Hypothalamus (tissue), 51 donors: ENCODE data around the gene PISD.

Source experiments
- DNase-seq, 51 donors: peaks; one replicate each; lab custom pipeline; 2025; lab: John Stamatoyannopoulos, UW

The PISD gene

GRCh38 chr22:31627223-31627731, 34.7 kb downstream of the PISD start:
- no peak for DNase-seq

DNA sequence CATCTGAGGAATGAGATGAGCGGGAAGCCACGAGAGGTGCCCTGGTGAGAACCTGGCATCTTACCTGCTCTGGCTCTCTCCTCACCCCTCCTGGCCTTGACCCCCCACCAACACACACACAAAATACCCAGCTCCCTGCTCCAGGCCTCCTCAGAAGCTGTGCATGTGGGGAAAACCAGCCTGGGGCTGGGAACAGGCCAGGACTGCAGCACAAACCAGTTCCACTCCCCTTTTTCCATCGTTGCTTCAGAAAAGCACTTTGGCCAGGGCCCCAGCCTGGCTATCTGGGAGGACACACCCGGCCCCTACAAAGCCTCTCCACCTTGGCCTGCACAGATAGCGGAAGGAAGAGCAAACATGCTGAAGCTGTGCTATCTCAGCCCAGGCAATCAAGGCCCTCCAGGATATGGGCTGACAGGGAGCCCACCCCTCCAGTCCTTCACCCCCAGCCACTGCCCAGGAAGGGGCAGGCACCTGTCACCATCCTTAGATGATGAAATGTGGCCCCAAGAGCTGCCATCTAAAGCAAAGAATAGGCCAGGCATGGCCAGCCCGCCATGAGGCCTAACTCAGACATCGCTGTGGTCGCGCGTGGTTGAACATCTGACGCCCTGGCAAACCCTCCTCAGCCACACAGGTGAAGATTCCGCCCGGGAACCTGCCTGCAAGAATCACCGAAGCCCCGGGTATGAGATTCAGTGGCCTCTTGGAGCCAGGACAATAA, 35.4 kb downstream of the PISD start:
- DNase-seq: peak in 1 of 51 donors; percentile 41

- DNase-seq: peak in 39 of 51 donors; percentile 21 to 78 (median 46)
Measured at GRCh38 chr22:31625661-31626426, 36.2 kb downstream of the PISD start.

- peak in 1 of 51 donors; percentile 61 for DNase-seq
Measured at GRCh38 chr22:31625257-31625640, 36.8 kb downstream of the PISD start.

GRCh38 chr22:31623592-31624304, 38.3 kb downstream of the PISD start:
- peak in 2 of 51 donors; percentile 29 to 35 for DNase-seq

DNA sequence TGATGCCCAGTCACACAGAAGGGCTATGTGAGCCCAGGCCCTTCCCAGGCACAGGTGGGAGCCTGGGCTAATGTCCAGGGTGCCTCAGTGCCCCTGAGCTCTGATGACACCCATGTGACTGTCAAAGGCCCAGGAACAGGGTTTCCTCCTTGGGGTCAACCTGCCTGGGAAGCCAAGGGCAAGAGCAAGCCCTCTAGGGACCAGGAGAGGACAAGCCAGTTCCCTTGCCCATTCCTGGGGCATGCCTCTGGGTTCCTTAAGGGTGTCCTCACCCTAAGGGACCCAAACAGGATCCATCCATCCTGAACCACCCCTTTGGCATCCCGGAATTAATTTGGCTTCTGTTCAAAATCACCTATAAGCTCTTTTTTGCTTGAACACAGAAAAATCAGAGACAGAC, 39.0 kb downstream of the PISD start:
- DNase-seq: no peak

- no peak for DNase-seq
Measured at GRCh38 chr22:31621507-31622124, 40.4 kb downstream of the PISD start.

DNA sequence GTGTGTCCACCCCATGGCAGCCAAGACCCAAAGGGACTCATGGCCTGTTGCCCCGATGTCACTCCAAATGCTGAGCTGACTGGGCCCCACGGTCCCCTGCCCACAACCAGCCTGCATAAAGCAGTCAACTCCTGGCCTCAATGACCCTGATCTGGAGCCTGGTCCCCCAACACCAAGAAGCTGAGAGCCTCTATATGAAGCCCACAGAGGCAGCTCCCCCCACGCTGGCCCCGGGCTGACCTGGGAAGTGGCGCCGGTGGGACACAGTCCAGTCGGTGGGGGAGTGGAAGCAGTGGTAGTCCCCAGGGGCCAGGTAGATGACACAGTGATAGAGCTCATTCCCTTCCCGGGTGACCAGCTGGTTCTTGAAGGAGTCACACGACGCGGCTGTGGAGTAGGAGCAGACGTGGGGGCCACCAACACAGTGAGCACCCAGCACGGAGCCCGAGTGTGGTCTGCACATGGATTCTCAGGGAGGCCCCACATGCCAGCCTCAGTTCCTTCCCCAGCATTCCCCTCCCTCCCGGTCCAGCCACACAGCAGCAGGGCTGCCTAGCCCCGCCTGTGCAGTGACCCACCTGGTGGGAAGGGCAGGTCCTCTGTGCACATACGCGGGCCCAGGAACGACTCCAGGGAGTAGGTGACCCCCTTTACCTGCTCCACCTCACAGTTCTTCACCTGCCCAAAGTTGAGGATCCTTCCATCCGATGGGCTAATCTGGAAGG, 41.1 kb downstream of the PISD start:
- DNase-seq: peak in 1 of 51 donors; percentile 22

GRCh38 chr22:31619611-31620300, 42.3 kb downstream of the PISD start:
- no peak for DNase-seq

GRCh38 chr22:31618471-31619176, 43.4 kb downstream of the PISD start:
- DNase-seq: no peak

GRCh38 chr22:31618057-31618456, 44.0 kb downstream of the PISD start:
- no peak for DNase-seq

DNA sequence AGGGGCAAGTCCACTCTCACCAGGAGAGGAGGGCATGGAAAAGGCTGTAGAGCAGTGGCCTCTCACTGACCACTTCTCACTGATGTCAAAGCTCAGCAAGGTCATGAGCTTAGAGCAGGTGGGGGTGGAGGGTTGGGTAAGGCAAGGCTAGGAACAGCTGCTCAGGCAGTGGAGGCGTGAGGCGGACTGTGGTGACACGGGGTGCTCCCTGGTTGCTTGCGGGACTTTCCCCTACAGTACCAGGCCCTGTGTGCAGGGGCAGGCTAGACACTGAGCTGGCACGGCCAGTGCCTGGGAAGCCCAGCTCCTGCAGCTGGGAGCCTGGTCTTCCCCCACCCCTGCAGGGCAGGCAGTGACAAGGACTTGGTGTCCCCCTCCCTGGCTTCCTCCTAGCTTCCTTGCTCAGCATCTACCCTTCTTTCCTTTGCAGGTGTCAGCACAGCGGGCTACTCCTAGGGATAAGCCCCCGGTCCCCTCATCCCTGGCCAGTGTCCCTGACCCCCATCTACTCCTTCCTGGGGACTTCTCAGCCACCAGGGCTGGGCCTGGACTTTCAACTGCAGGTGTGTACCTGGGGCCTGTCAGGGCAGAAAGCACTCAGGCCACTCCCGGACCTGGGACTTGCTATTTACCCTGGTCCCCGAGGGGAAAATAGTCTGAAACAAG, 45.6 kb downstream of the PISD start:
- DNase-seq: peak in 2 of 51 donors; percentile 14 to 26

GRCh38 chr22:31615940-31616314, 46.1 kb downstream of the PISD start:
- DNase-seq: no peak

GRCh38 chr22:31615491-31615860, 46.5 kb downstream of the PISD start:
- DNase-seq: no peak

DNA sequence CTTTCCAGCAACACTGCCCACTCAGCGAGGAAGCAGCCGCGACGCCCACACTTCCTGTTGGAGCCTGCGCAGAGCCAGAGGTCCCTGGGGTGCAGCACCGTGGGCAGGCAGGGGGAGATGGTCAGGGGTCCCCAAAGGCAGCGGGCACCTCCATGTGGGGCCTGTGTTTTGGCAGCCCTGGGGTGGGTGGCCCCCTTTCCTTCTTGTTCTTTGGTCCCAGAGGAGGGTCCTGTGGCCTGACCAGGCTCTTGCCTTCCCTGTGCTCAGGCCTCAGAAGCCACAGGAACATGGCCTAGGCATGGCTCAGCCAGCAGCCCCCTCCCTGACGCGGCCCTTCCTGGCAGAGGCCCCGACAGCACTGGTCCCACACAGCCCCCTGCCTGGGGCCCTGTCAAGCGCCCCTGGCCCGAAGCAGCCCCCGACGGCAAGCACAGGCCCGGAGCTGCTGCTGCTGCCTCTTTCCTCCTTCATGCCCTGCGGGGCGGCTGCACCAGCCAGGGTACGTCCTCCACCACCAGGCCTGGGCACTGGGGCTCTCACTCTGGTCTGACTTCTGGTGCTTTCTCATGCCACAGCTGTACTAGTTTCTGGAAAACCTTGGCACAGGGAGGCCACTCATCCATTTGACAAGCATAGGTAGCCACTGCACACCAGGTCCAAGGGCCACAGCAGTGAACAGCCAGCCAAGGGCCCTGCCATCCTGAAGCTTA, 47.1 kb downstream of the PISD start:
- DNase-seq: no peak

DNA sequence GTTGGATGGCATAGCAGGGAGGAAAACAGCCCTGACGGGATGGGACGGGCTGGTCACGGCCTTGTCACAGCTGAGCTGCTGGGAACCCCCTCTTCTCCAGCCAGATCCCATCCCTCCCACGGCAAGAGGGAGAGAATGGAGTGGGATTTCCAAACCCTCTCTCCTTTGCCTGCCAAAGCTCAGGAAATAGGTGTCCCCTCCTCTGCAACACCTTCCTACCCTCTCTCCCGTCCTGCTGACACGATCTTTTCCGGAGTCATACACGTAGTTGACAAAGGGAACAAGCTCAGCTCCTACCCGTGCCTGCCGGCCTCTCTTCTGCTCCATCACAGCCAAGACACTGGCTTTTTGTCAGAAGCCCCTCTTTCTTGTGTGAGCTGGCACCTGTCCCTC, 48.1 kb downstream of the PISD start:
- no peak for DNase-seq

- no peak for DNase-seq
Measured at GRCh38 chr22:31613286-31613903, 48.6 kb downstream of the PISD start.
